Colonic mucosa (tissue), 4 donors: ENCODE measurements around the gene COA8. TPM values are rescaled to one million over a fixed set of nuclear protein-coding genes. Genes with fewer than 3 reads are reported as not detected.
A peak's percentile ranks its signal among the peaks of the same experiment; 100 is the strongest.

ENCODE experiments used
- DNase-seq: peaks from one replicate; pipeline ENCODE4 v3.0.0-alpha.2; 2020
- H3K27ac ChIP-seq: fragments of 200-600 bp; one replicate; pipeline ENCODE4 v1.8.0; 2021
- H3K27me3 ChIP-seq: fragments of 200-600 bp; one replicate; pipeline ENCODE4 v1.8.0; 2021
- H3K36me3 ChIP-seq: fragments of 200-600 bp; one replicate; pipeline ENCODE4 v1.8.0; 2021
- H3K4me1 ChIP-seq: fragments of 200-600 bp; one replicate; pipeline ENCODE4 v1.8.0; 2021; ENCODE audit warnings: mild to moderate bottlenecking
- H3K4me3 ChIP-seq: fragments of 200-600 bp; one replicate; pipeline ENCODE4 v1.8.0; 2021
- H3K9ac ChIP-seq, 2 donors: one replicate each; pipeline ENCODE4 v1.7.0; 2013; ENCODE audit warnings: control low read depth in 2 of 2, low read depth in 2 of 2, low read length in 2 of 2
- H3K9me3 ChIP-seq: fragments of 200-600 bp; one replicate; pipeline ENCODE4 v1.8.0; 2021
- intact Hi-C: fragments of 100-400 bp; cut with DNase I; formaldehyde crosslinking; loops from one replicate; pipeline ENCODE4 v1.14.1; 2022
- total RNA-seq, 2 donors: library from RNA; stranded (reverse); fragmentation: NEBNext Ultra II Directional in 1 of 2; extraction: Animal tissue kit (Norgen Biotek cat#: 25700) in 1 of 2; gene quantifications; one replicate each; pipeline ENCODE4 v1.2.1, GENCODE V29; 2021
- TF ChIP-seq, protein P1 (sequence below): fragments of 200-600 bp; IDR thresholded peaks from one replicate; pipeline ENCODE4 v1.8.0; 2022; ENCODE audit warnings: antibody characterized with exemption, mild to moderate bottlenecking
- donor health status: healthy.
- donor health status: DM: no; HTN: no; CAD: no.
- donor health status: DM: no; HTN: no; CAD: no.

The COA8 gene
- total RNA-seq, 2 donors from 2014 or later: 37.1 to 41.5 TPM

DNA sequence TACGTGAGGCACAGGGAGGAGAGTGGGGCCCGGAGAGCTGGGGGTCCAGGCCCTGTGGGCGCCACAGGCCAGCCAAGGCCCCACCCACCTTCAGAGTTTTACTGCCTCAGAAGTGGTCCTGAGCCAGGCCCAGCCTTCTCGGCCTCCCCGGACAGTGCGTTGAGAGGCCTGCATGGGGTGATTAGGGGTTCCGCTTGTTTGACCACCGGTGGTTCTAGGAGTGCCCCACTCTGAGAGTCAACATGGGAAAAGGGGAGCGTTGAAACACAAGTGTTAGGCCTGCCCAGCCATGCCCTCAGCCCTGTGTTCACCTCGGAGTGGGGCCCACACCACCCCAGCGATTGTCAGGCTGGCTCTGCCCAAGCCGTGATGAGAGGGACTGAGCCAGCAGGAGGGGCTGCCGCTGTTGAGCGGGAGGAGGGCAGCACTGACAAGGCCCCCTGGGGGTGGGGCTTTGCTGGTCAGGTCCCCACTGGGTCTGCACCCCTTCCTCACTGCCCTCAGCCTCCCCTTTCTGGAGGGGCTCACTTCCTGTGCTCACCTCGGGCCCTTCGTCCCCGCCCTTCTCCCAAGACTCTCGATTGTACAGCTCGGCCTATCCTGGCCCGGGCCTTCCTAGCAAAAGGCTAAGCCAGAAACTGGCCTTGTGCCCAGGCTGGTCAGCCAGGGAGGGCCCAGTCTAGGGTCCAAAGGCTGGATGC is 44.9 kb upstream of the COA8 start:
- TF ChIP-seq, protein P1, sequence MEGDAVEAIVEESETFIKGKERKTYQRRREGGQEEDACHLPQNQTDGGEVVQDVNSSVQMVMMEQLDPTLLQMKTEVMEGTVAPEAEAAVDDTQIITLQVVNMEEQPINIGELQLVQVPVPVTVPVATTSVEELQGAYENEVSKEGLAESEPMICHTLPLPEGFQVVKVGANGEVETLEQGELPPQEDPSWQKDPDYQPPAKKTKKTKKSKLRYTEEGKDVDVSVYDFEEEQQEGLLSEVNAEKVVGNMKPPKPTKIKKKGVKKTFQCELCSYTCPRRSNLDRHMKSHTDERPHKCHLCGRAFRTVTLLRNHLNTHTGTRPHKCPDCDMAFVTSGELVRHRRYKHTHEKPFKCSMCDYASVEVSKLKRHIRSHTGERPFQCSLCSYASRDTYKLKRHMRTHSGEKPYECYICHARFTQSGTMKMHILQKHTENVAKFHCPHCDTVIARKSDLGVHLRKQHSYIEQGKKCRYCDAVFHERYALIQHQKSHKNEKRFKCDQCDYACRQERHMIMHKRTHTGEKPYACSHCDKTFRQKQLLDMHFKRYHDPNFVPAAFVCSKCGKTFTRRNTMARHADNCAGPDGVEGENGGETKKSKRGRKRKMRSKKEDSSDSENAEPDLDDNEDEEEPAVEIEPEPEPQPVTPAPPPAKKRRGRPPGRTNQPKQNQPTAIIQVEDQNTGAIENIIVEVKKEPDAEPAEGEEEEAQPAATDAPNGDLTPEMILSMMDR: no peak
- H3K9me3 ChIP-seq: no peaks in the 10 kb centered on the region
- no peaks in the 10 kb centered on the region for H3K27me3 ChIP-seq
- no peak overlapping the region for H3K4me3 ChIP-seq
- DNase-seq: no peak
- no peak overlapping the region for H3K9ac ChIP-seq
- no peak overlapping the region for H3K27ac ChIP-seq
- H3K36me3 ChIP-seq: no peaks in the 10 kb centered on the region
- intact Hi-C loops: loop anchor here (2.0 kb wide), 1 partner anchor 29 kb away; no protein-coding TSS in a partner anchor
- peaks cover 9% of the 10 kb centered on the region for H3K4me1 ChIP-seq

GRCh38 chr14:103518422-103519042 is 44.2 kb upstream of the COA8 start:
- Histone ChIP-seq H3K9ac (peak overlapping the region in 1 of 2 donors; percentile 43), H3K4me1 (peaks cover 12% of the 10 kb centered on the region), H3K4me3 (peak overlapping the region; percentile 57)

DNA sequence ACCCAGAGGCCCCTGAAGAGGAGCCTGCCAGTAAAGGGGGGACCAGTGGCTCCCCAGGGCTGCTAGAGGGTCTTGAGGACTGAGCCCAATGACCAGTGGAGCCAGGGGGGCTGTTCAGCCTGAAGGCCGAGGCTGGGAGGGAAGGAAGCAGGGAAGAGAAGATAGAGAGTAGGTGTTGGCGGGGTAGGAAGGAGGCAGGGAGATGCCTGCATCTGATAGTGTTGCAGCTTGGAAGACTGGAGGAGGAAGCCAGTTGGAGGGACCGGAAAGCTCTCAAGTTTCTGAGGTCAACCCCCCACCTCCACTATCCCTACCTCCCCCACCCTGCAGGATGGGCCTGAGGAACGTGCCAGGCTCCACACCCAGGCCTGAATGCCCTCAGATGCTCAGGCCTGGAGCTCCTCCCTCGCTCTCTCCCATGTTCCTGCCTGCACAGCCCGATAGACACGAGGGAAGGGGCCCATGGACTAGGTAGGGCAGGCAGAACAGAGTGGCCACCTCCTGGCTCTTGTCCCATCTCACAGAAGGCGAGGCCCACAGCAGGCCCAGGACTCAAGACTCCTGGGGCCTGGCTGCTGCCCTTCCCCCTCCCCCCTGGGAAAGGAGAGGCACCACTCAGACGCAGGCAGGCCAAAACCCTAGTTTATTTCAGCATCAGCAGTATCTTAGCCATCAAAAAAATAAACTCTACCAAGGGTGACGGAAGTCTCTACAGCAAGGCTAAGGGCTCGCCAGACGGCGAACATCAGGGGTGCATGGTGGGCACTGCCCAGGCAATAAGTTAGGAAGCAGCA is 43.5 kb upstream of the COA8 start:
- H3K27ac ChIP-seq: no peak overlapping the region
- no peak for DNase-seq
- H3K9me3 ChIP-seq: no peaks in the 10 kb centered on the region
- TF ChIP-seq, protein P1: no peak
- no peaks in the 10 kb centered on the region for H3K36me3 ChIP-seq
- peak overlapping the region; percentile 57 for H3K4me3 ChIP-seq
- no peaks in the 10 kb centered on the region for H3K27me3 ChIP-seq
- intact Hi-C loops: no loop called here
- peak overlapping the region in 1 of 2 donors; percentile 43 for H3K9ac ChIP-seq
- H3K4me1 ChIP-seq: peaks cover 12% of the 10 kb centered on the region

More at GRCh38 chr14:103518422-103519042, 44.2 kb upstream of the COA8 start:
- Histone ChIP-seq H3K9me3 (no peaks in the 10 kb centered on the region), H3K27me3 (no peaks in the 10 kb centered on the region), H3K36me3 (no peaks in the 10 kb centered on the region), H3K27ac (no peak overlapping the region)
- intact Hi-C loops: no loop called here
- TF ChIP-seq, protein P1: peak; percentile 90
- DNase-seq: peak; percentile 78

GRCh38 chr14:103519837-103520212 is 42.9 kb upstream of the COA8 start:
- peak overlapping the region; percentile 59 for H3K27ac ChIP-seq
- intact Hi-C loops: no loop called here
- peak overlapping the region in 1 of 2 donors; percentile 9 for H3K9ac ChIP-seq
- TF ChIP-seq, protein P1: no peak
- no peak for DNase-seq
- H3K4me3 ChIP-seq: peak overlapping the region; percentile 57
- H3K36me3 ChIP-seq: no peaks in the 10 kb centered on the region
- no peaks in the 10 kb centered on the region for H3K9me3 ChIP-seq
- no peaks in the 10 kb centered on the region for H3K27me3 ChIP-seq
- H3K4me1 ChIP-seq: peaks cover 14% of the 10 kb centered on the region

DNA sequence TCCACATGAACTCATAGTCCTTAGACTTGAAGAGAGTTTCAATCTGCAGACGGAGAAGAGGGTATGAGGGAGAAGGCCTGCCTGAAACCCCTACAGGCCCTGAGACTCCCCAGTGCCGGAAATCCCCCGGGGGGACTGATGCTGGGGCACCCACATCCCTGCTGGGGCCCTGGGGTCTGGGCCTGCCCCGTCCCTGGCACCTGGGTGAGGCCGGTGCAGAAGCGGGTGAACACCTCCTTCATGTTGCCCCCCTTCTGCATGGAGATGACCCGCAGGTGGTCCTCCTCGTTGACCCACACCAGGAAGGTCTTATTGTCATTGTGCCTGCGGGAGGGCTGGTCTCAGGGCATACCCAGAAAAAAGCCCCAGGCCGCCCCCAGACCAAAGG is 42.5 kb upstream of the COA8 start:
- Histone ChIP-seq H3K9me3 (no peaks in the 10 kb centered on the region), H3K4me1 (peaks cover 14% of the 10 kb centered on the region), H3K27ac (peak overlapping the region; percentile 59), H3K9ac (peak overlapping the region; percentile 52 to 81), H3K4me3 (peak overlapping the region; percentile 57), H3K27me3 (no peaks in the 10 kb centered on the region), H3K36me3 (no peaks in the 10 kb centered on the region)
- TF ChIP-seq, protein P1: no peak
- intact Hi-C loops: no loop called here
- no peak for DNase-seq
